Forelimb muscle (tissue), 1 donor: ENCODE measurements around the gene FAAH. TPM values are rescaled to one million over a fixed set of nuclear protein-coding genes. Genes with fewer than 3 reads are reported as not detected.

Experiments
- DNase-seq: peaks from one replicate; pipeline ENCODE4 v3.0.0-alpha.2; 2013; ENCODE audit warnings: low read depth
- polyA plus RNA-seq: library from polyadenylated mRNA; unstranded; fragments of 120-200 nt; gene quantifications from one replicate; pipeline ENCODE4 v1.2.1, GENCODE V29; 2013; ENCODE audit not compliant: insufficient read length

Gene FAAH
- polyA plus RNA-seq, 1 donor = 20.1 TPM

DNA sequence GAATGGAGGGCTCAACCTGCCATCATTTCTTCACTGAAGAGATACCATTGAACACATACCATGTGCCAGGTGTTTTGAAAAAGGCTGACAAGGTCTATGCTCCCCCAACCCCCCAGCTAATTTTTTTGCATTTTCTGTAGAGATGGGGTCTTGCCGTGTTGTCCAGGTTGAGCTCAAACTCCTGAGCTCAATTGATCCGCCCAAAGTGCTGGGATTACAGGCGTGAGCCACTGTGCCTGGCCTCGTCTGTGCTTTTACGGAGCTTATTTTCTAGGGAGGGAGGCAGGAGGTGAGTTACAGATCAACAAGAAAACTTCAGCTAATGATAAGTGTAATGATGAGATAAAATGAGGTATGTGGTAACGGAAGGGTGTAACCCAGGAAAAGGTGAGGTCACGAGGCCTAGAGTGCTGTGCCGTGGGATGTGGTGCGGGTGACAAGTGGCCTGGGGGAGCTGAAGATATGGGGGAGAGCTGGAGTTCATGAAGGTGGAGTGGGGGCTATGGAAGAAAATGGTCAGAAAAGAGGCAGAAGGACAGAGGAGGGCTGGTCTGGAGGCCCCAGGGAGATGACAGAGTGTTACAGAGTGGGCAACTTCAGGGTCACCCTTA lies 28.2 kb downstream of the FAAH start:
- DNase-seq = no peak

DNA sequence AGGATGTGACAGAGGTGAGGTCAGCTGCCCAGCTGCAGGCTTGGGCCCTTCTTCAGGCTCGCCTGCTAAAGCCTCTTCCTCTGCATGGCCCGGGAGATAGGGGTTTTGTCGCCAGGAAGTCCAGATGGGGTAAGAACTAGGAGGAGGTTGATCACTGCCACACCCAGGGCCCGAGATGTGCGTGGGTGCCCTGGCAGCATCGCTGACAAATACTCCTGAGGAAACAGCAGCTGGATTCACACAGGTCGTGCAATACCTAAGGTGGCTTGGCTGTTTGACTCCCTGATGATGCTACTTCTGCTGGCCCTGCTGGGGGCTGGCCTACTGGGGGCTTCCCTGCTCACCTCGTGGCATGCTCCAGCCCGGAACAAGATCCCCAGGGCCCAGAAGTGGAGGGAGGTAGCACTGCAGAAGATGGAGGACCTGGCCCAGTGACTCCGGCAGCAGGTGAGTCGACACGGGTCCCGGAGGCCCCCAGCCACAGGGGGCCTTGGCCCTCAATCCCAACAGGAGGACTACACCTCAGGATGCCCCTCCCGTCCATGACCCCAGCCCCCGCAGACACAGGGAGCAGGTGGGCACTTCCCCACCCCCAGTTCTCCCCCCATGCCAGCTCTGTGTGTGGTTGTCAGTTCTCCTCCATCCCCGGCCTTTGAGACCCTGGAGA lies 29.6 kb downstream of the FAAH start:
- DNase-seq = no peak

DNA sequence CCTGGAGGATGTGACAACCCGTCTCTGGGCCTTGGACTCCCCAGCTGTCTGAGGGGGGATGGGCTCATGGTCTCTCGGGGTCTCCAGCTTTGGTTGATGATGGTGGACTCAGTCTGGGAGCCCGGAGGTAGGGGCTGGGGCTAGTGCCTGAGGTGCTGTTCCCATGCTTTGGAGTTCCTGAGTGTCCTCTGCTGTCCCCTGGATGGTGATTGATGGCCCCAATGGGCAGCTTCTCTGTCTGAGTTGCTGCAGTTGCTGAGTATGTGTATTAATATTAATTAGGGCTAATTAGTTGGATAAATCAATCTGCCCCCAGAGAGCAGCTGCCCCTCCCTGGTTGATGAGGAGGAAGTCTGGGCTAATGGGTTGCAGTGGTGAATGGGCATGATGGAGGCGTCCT lies 30.6 kb downstream of the FAAH start:
- no peak for DNase-seq

DNA sequence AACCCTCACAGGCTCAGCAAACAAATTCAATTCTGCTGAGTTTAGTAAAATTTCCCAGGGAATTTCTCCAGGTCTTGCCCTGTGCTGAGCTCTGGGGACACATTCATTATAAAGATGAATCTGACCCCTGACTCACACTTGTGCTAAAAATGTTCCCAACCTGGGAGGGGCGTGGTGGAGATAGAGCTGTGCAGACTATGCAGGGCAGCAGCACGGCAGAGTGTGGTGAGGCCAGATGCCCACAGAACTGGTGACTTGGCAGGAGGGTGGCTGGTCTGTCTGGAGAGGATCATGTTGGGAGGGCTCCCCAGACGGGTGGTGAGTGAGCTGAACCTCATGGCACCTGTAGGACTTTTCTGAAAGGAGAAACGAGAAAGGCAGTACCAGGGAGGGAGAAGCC lies 31.6 kb downstream of the FAAH start:
- DNase-seq = no peak

DNA sequence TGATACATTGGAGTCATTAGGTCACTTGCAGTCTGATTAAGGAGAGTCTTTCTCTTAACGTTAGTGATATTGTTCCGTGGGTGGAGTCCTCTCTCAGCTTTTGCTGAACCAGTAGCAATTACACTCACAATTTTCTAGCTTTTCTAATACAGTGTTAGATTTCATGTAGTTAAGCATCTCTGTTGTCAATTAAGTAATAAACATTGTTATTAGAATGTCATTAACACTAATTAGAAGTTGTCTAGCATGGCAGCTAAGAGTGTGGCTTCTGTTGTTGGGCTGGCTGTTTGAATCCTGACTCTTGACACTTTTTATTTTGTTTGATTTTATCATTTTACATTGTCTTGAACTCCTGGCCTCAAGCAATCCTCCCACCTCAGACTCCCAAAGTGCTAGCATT lies 33.4 kb downstream of the FAAH start:
- no peak for DNase-seq

DNA sequence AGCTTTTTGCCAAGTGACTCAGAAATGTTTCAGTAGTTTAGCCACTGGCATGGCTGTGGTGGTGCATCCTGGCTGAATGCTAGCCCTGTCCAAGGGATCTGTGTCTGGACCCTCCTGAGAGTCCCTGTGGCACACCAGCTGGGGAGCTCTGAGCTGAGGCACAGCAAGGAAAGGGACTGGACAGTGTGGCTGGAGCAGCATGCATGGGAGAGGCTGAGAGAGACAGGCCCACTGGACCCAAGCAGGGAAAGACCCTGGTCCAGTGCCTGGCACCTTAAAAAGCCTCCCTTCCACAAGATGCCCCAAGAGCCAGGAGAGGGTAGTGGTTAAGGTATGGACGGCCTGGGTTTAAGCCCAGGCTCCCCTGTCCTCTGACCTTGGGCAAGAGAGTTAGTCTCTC lies 35.3 kb downstream of the FAAH start:
- DNase-seq = no peak

DNA sequence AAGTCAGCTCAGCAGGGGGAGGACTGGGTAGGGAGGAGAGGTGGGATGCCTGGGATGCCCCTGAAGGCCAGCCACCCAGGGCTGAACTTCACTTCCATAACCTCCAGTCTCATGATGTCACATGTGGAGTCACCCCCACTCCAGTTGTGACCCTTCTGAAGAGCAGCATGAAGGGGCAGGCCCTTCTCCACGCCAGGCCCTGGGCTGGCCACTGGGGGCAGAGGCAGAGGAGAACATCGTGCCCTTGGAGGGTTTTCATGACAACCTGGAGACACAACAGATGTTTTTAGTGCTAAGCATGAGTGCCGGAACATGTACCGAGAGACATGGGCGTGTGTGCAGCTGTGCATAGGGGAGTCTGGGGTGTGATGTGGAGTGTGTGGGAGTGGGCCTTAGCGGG lies 37.6 kb downstream of the FAAH start:
- DNase-seq = no peak

DNA sequence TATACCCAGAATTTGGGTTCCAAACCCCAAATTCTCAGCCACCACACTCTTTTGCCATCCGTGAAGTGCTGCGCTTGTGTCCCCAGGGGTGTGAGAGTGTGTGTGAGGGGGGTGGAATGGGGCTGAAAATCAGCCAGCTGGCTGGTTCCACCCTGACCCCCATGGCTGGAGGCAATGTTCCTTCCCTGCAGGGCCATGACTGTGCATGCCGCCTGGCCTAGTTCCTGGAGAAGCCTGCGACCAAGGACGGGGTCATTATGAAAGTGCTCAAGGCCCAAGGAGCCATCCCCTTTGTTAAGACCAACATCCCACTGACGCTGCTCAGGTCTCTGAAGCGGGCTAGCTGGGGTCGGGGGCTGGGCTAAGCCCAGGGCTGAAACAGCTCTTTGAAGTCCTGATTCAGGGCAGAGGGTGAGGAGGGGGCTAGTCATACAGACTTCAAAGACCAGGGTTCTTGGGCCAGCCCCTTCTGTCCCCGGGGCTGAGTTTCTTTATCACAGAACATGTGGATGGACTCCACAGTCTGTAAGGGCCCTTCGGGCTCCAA lies 38.7 kb downstream of the FAAH start:
- no peak for DNase-seq

DNA sequence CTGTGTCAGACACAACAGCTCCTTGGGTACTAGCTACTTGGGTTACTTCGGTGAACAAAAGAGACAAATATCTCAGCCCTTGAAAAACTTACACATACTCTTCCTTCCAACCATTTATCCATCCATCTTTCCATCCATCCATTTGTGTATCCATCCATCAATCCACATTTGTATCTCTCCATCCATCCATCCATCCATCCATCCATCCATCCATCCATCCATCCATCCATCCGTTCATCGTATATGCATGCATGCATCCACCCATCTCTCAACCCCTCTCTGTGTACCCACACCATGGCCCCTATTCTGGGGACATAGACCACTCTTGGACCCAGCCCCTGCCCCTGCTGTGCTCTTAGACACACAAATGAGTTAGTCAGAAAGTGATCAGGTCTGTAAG lies 40.2 kb downstream of the FAAH start:
- DNase-seq = no peak

DNA sequence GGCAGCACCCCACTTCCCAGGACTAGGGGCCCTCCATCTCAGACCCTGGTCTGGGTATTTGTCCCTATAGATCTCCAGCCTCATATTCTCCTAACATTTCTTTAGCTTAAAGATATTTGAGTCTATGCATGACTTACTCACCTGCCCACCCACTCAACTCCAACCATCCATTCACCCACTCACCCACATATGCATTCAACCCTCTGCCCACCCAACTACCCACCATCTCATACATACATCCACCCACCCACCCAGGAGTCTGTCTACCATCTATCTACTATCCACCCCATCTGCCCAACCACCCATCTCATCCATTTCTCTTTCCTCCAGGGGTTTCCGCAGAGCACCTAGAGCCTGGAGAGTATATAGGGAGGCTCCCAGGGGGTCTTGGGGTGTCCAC lies 42.7 kb downstream of the FAAH start:
- no peak for DNase-seq

DNA sequence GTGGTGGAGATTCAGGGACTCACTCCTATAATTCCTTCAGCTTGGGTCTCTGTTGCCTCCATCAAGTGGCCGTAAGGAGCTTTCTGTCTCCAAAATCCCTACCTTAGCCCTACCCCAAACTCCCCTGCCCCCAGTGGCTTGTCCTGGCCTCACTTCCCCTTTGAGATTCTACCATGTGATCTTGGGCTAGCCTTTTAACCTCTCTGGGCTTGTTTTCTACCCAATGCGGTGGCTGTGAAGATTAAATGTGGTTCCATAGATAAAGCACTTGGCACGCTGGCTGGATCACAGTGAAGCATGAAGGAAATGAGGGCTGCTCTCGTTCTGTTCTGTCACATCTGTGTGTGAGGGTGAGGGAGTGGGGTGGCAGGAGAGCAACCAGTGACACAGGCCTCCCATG lies 43.6 kb downstream of the FAAH start:
- DNase-seq = no peak

DNA sequence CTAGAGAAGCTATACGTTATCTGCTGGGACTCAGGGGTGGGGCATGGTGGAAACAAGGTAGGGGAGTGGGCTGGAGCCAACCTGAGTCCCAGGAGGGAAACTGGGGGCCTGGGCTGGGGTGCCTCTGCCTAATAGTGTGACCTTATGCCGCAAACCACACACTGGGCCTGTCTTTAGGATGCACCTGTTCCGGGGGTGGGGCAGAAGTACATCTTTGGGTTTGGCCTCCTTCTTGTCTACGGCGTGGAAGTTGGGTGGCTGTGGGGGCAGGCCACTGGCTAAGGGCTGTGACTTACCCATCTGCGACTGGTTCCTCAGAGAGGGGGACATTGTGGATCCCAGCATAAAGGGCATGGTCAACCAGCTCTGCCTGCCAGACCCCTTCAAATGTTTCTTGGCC lies 44.2 kb downstream of the FAAH start:
- DNase-seq = no peak

DNA sequence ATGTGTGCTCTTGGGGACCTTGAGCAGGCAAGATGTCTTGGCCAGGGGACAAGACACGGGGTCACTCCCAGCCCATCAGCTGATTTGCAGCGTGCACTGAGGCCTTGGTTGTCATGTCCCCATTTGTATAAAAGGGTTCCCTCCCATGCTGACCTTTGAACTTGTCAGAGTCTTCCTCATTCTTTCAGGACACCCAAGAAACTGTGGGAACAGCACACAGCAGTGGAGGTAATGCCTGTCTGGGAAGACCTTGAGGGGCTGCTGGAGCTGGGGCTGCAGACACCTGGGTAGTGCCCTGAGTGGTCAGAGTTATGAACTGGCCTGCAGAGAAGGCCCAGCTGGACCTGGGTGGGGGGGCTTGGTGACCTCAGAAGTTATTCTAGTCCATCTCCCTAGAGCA lies 46.4 kb downstream of the FAAH start:
- DNase-seq = no peak

DNA sequence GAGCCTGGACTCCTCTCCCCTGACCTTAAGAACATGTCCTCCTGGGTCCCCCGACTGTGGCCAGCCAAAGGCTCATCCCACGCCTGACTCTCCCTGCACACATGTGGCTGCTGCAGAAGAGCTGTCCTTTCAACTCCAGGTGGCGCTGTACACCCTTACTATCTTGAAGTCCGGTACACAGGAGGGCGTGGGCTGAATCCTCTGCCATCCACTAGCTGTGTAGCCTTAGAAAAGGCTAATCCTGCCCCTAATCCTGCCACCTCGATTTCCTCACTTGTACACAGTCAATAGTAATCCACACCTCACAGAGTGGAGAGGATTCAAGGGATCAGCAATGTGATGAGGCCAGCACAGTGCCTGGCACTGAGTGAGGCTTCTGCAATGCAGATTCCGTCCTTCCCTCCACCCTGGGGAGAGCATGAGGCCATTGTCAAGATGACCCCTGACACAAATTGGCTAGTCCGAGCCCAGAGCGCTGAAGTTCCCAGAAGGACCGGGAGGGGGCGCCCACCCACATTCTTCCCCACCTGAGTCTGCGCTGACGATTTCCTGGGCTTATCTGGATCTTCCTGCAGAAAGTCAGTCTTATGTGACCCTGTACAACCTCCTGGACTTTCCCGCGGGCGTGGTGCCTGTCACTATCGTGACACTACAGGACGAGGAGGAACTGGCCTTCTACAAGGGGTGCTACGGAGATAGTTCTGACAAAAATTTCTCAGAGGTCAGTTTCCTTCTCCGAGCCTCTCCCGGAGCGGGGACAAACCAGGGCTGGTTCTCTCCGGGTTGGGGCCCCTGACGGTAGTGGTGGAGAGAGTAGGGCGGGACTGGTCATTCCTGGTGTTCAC lies 48.4 kb downstream of the FAAH start:
- no peak for DNase-seq

DNA sequence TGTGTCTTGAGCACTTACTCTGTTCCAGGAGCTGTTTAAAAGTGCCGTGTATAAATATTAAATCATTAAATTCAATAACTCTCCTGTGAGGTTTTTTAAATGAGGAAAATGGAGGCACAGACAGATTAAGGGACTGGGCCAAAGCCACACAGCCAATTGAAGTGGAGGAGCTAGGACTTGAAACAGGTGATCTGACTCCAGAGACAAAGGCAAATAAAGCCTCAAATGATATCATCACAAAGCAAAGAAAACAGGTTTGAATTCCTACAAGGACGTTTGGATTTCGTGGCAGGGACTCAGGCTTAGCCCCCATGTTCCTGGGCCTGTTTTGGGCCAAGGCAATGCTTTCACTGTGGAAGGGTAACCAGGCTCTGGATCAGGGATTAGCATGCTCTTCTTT lies 50.3 kb downstream of the FAAH start:
- DNase-seq = no peak

DNA sequence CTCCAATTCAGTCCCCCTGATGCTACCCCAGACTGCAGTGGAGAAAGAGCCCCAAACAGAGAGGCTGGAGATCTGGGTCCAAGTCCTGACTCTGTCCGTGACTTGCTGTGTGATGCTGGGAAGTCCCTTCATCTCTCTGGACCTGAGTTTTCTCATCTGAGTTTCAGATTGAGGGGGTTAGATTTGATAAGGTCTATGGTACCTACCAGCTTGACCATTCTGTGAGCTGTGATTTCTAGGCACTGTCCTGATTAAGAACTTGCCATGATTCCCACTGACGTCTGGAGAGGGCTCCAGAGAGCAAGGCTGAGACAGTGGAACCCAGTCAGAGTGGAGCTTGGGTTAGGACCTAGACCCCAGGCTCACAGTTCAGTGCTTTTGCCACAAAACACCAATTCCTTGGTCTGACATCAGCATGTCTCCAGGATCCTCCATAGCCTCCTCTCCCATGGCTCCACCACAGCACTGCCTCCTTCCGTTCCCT lies 51.7 kb downstream of the FAAH start:
- DNase-seq = no peak

DNA sequence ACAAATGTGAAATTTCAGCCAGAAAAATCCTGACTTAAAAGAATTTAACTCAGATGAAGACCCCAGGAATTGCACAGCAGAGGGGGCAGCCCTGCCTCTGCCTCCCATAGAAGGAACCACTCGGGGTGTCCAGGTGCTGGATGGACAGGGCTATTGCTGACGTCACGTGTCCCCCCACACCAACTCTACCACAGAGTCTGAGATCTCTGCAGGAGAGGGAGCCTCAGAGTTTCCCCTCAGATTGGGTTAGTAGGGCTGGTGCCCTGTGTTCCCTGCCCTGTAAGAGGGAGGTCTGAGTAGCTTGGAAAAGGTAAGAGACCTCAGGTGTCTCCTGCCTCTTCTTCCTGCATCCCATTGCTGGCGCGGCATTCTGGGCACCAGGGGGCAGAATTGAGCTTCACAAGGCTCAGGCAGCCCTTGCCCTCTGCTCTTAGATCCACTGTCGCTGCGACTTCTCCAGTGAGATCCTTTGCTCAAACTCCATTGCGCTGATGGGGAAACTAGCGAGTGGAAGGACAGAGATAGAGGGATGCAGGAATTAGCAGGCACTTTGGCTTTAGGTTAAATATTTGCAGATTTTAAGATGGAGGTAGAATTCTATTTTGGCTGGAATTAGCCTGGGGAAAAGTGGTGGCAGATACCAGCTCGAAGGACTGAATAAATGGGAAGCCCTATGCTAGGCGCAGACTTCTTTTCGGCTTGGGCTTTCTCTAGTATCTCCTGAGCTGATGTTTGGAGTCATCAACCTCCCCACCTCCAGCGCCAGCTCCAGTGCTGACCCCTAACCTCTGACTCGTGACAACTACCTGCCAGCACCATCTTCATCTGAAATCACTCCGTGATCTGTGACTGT lies 52.8 kb downstream of the FAAH start:
- DNase-seq = no peak

DNA sequence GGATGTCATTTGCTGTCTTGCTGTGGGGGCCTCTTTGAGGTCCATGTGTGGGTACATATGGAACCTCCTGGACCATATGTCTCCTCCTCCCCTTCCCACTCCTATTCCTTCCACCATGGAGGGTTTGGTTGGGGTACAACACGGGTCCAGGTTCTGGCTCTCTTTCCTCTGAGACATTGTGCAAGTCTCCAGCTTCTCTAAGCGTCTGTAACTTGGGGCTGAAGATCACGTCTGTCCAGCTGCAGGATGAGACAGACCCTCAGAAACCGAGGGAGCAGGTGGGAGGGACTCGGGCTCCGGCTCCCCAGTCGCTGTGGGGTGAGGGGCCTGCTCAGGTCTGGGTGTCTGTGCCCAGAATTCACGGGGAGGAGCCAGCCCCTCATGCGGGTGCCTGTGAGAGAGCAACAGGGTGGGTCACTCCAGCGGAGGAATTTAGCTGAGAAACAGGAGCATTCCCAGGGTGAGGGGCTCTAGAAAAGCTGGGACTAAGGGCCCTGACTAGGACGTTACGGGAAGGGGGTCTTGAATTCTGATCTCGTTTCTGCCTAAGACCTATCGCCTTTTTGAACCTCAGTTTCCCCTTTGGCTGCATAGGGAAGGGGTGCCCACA lies 53.5 kb downstream of the FAAH start:
- DNase-seq = no peak

DNA sequence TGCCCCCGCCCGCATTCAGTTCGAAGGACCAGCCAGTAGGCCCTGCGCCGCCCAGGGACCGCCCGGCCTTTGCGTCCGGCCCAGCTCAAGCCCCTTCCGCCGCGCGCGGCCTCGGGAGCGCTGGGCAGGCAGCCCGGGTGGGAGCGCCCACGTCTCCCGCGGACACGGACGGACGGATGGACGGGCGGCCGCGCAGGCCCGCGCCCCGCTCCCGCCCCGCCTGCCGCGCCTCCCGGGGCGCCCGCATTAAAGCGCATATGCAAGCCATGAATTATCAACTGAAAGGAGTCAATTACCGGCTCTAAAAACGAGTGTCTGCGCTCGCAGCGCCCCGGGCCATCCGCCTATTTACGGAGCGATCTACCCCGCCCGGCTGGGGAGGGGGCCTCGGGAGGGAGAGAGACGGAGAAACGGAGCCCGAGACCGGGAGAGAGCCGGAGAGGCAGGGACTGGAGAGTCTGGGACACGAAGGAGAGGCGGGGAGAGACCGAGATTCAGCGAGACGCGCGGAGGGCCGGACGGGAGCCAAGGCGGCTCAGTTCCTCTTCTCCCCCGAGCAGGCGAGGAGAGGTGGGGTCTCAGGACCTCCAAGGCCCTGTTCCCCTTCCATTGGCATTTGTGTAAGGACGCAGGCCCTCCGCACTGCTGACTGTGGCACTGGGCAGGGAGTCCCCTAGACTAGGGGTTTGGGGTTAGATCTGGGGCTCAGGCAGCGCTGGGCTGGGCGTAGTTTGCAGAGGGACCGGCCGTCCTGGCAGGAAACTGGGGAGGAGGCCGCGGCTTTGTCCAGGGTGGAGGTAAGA lies 54.2 kb downstream of the FAAH start:
- DNase-seq = no peak
